ENCODE results near the gene BSPH1.

Gene BSPH1

DNA sequence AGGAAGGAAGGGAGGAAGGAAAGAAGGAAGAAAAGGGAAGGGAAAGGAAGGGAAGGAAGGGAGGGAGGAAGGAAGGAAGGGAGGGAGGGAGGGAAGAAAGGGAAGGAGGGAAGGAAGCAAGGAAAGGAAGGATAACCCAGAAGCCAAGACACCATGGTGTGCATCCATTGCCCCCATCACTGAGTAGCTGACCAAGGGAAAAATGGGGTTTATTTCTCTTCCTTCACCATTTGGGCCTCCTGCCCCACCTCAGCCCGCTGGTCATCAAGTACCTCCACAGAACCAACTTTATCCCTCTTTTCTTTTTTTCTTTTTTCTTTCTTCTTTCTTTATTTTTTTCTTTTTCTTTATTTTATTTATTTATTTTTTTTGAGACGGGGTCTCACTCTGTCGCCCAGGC, 31.5 kb upstream of the BSPH1 start:
- CTCF ChIA-PET: interaction anchor here (0.7 kb wide), 2 partner anchors 17 to 1620 kb away, joined by 3 to 4 read pairs; no protein-coding TSS in a partner anchor
- TF ChIP-seq, protein P1, sequence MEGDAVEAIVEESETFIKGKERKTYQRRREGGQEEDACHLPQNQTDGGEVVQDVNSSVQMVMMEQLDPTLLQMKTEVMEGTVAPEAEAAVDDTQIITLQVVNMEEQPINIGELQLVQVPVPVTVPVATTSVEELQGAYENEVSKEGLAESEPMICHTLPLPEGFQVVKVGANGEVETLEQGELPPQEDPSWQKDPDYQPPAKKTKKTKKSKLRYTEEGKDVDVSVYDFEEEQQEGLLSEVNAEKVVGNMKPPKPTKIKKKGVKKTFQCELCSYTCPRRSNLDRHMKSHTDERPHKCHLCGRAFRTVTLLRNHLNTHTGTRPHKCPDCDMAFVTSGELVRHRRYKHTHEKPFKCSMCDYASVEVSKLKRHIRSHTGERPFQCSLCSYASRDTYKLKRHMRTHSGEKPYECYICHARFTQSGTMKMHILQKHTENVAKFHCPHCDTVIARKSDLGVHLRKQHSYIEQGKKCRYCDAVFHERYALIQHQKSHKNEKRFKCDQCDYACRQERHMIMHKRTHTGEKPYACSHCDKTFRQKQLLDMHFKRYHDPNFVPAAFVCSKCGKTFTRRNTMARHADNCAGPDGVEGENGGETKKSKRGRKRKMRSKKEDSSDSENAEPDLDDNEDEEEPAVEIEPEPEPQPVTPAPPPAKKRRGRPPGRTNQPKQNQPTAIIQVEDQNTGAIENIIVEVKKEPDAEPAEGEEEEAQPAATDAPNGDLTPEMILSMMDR (conservative IDR thresholded peaks at IDR 0.05; ENCODE audit: low read depth): no peak
- no peak for DNase-seq (ENCODE audit: low spot score)
- POLR2A ChIA-PET (ENCODE audit: low non-redundant PET): no interaction called here
- H3K27ac ChIP-seq: no peak overlapping the region

DNA sequence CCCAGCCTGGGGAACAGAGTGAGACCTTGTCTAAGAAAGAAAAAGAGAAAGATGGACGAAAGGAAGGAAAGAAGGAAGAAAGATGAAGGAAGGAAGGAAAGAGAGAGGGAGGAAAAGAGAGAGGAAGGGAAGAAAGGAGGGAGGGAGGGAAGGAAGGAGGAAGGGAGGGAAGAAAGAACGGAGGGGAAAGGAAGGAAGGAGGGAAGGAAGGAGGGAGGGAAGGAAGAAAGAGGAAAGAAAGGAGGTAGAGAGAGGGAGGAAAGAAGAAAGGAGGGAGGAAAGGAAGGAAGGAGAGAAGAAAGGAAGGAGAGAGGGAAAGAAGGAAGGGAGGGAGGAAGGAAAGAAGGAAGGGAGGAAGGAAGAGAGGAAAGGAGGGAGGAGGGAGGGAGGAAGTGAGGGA, 31.0 kb upstream of the BSPH1 start:
- ChIA-PET CTCF (no interaction called here), POLR2A (ENCODE audit: low non-redundant PET) (no interaction called here)
- no peak overlapping the region for H3K27ac ChIP-seq
- TF ChIP-seq, protein P1 (conservative IDR thresholded peaks at IDR 0.05; ENCODE audit: low read depth): no peak
- no peak for DNase-seq (ENCODE audit: low spot score)

DNA sequence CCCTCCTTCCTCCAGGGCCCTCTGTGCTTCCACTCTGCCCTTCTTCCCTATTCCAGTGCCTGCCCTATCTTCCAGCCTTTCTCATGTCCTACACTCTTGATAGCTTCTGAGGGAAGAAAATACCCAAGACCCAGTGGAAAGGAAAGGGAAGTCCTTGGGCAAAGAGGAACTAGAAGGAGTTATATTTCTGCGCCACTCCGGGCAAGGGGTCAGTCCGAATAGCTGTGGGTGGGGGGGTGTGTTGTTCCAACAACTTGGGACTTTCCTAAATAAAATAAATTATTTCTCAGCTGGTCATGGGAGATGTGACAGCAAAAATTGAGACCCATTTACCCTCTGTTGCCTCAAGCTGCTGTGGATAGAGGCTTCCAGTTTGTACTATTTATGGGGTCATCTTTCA, 28.7 kb upstream of the BSPH1 start:
- CTCF ChIA-PET: interaction anchor here (0.7 kb wide), 1 partner anchor 206 kb away, joined by 5 read pairs; no protein-coding TSS in a partner anchor

DNA sequence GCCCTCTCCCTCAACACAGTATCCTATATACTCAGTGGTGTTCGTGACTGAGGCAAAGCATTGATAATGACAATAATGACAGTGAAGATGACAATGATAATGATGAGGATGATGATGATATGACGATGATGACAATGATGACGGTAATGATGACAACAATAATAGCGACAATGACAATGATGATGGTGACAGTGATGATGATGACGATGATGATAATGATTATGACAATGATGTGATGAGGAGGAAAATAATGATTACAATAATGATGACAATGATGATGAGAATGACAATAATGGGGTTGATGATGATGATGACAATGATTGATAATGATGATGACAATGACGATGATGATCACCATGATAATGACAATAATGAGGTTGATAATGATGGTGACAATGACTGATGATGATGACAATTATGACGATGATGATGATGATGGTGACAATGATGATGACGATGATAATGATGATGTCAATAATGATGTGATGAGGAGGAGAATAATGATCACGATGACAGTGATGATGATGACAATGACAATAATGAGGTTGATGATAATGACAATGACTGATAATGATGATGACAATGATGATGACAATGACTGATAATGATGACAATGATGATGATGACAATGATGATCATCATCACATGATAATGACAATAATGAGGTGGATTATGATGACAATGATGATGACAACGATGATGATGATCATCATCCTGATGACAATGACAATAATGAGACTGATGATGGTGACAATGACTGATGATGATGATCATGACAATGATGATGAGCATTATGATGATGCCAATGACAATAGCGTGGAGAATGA, 19.2 kb upstream of the BSPH1 start:
- ChIA-PET CTCF (no interaction called here), POLR2A (ENCODE audit: low non-redundant PET) (no interaction called here)
- TF ChIP-seq, protein P1 (conservative IDR thresholded peaks at IDR 0.05; ENCODE audit: low read depth): no peak
- no peak overlapping the region for H3K27ac ChIP-seq
- DNase-seq (ENCODE audit: low spot score): no peak

More for the DNA sequence above, 28.7 kb upstream of the BSPH1 start:
- H3K27ac ChIP-seq: no peak overlapping the region
- POLR2A ChIA-PET (ENCODE audit: low non-redundant PET): no interaction called here
- TF ChIP-seq, protein P1 (conservative IDR thresholded peaks at IDR 0.05; ENCODE audit: low read depth): no peak
- DNase-seq (ENCODE audit: low spot score): no peak

DNA sequence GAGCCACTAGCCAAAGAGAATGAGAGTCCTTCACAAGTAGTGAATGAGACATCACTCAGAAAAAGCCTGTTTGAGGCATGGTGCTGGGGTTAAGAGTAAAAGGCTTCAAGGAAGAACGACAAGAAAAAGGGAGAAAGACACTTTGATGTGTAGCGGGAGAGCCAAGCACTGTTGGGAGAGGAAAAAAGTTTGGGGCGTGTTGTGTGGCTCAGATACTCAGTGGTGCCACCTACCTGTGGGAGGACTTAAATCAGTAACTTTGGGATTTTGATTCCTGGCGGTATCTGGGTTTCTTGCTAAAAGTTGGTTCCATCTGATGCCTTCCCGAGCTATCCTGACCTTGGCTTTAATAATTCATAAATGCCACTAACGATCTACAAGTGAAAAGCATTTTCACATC, 14.8 kb upstream of the BSPH1 start:
- ChIA-PET CTCF (no interaction called here), POLR2A (ENCODE audit: low non-redundant PET) (no interaction called here)
- TF ChIP-seq, protein P1 (conservative IDR thresholded peaks at IDR 0.05; ENCODE audit: low read depth): no peak
- DNase-seq (ENCODE audit: low spot score): no peak
- H3K27ac ChIP-seq: no peak overlapping the region

DNA sequence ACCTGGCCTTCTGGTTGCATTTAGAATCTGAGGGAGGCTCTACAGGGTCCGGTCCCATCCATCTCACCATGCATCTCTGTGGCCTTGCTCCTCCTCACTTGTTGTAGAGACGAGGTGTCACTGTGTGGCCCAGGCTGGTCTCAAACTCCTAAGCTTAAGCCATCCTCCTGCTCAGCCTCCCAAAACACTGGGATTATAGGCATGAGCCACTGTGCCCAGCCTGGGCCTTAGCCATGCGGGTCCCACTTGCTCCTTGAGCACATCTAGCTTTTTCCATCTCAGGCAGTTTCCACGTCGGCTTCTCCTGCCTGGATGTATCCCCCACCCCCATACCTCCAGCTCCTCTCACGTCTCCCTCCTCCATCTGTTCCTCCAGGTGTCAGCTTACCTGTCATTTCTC, 12.3 kb upstream of the BSPH1 start:
- CTCF ChIA-PET: no interaction called here
- no peak overlapping the region for H3K27ac ChIP-seq
- POLR2A ChIA-PET (ENCODE audit: low non-redundant PET): no interaction called here
- TF ChIP-seq, protein P1 (conservative IDR thresholded peaks at IDR 0.05; ENCODE audit: low read depth): no peak
- DNase-seq (ENCODE audit: low spot score): no peak
